HG03520 (cell line): Measurements from ENCODE around the gene EFNA2.
"Not testable (repeated sequence)": the region's sequence is repeated elsewhere in the genome, so short reads cannot be mapped to it uniquely, and the experiment has no call there.

Source experiments
- ATAC-seq: cut with Tn5 transposase; IDR thresholded peaks from one replicate; pipeline ENCODE4 v1.9.1; 2021; ENCODE audit warnings: mild to moderate bottlenecking, moderate library complexity; ENCODE audit not compliant: unreplicated experiment

EFNA2 gene

GRCh38 chr19:1285737-1286360 is at the start of gene EFNA2:
Gene EFNA2, plus strand, starts transcription at chr19:1285873. Its CDS starts 296 bp downstream, at chr19:1286169.
- no peak for ATAC-seq

- no peak for ATAC-seq
Measured at GRCh38 chr19:1236576-1236975, 49.1 kb upstream of the EFNA2 start.

DNA sequence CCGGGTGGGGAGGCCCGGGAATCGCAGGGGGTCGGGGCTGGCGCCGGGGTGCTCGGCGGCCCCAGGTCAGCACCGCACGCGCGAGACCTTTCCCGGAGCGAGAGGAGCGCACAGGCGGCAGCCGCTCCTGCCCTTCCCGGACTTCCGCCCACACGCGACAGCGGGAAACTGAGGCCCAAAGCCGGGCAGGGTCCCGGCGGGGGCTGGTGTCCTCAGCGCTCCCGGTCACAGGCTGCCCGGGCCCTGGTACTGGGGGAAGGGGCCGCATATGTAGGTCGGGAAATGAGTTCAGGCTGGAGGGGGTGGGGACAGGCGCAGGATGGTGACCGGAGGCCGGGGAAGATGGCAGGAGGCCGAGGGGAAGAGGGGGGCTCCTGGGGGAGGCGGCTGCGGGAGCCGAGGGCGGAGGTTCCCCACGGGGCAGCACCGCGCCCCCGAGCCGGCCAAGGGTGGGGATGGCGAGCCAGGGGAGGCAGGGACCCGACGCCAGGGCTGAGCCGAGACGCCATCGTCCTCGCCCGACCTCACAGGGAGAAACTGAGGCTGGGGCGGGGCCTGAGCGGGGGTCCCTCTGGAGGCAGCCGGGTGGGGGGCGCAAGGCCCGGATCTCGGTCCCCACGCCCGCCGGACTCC is 48.5 kb upstream of the EFNA2 start:
- ATAC-seq: no peak

DNA sequence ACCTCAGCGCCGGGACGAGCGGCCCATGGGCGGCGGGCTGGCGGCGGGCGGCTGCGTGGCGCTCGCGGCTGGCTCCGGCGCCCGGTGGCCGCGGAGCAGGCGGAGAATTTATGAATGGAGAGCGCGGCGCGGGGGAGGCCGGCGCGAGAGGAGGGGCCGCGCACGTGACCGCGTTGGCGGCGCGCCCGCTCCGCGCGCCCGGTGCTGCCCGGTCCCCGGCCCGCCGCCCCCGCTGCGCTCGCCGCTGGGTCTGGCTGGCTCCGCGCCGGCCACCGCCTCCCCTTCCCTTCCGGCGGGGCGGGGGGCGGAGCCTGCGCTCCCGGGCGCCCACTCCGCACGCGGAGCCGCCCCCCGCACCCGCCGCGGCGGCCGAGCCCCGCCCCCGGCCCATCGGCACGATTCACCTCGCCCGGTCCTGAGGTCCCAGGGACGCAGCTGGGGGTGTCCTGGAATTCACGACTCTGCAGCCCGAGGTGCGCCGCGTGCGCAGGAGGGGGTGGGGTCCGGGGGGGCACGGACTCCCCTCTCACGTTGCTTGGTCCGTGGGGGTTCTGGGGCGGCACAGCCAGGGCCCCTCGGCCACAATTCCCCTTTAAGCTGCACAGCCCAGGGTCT is 47.8 kb upstream of the EFNA2 start, which contains the start of gene CBARP:
Gene CBARP (minus strand): TSS at position 252 of the 615 bp plus-strand sequence. CDS start 1,905 bp downstream, outside the sequence.
- ATAC-seq: no peak

DNA sequence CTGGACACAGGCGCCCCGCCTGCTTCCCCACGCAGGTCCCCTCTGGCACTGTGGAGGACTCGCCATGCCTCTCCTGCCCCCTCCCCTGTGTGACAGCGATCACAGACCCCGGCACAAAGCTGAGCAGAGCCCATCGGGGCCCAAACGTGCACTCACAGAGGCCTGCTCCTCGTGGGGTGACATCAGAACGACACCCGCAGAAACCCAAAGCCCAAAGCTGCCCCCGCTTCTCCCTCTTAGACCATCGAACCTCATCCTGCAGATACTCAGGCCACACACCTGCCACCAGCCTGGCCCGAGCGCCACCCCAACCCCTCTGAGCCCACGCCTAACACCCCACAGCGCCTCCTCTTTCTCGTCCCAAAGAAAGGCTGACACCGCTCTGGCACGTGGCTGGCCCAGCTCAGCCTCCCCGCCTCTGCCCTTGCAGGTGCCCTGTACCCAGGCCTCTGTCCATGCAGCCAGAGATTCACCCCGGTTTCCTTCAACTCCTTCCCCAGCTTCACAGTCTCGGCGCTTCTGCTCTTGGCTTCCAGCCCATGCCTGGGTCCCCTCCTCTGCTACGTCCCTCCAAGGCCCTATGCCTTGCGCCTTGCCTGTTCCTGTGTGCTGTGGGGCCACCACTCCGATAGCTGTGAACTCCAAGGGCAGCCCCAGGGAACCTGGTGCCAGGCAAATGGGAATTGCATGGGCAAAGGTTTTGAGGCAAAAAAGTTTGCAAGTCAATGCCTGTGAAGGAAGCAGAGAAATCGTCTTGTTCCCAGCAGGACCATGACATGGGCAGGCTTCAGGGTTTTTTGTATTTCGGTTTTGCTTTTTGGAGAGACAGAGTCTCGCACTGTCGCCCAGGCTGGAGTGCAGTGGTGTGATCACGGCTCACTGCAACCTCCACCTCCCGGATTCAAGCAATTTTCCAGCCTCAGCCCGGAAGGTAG is 47.0 kb upstream of the EFNA2 start:
- ATAC-seq: no peak

DNA sequence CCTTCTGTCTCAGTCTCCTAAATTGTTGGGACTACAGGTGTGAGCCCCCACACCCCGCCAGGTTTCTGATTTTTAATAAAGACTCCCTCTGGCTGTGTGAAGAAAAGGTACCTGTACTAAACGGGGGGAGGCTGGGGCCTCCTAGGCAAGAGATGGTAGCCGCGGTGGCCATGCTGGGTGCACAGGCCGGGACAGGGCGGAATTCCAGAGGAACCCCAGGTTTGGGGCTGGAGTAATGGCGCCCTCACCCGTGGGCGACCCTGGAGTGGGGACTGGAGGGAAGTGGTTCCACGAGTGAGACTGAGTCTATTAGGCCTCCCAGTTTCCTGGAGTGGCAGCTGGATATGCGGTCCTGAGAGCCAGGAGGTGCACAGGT is 46.3 kb upstream of the EFNA2 start:
- no peak for ATAC-seq

GRCh38 chr19:1239796-1240737 is 45.6 kb upstream of the EFNA2 start:
- ATAC-seq: peak; percentile 38

GRCh38 chr19:1240925-1241324 is 44.7 kb upstream of the EFNA2 start:
- ATAC-seq: no peak

DNA sequence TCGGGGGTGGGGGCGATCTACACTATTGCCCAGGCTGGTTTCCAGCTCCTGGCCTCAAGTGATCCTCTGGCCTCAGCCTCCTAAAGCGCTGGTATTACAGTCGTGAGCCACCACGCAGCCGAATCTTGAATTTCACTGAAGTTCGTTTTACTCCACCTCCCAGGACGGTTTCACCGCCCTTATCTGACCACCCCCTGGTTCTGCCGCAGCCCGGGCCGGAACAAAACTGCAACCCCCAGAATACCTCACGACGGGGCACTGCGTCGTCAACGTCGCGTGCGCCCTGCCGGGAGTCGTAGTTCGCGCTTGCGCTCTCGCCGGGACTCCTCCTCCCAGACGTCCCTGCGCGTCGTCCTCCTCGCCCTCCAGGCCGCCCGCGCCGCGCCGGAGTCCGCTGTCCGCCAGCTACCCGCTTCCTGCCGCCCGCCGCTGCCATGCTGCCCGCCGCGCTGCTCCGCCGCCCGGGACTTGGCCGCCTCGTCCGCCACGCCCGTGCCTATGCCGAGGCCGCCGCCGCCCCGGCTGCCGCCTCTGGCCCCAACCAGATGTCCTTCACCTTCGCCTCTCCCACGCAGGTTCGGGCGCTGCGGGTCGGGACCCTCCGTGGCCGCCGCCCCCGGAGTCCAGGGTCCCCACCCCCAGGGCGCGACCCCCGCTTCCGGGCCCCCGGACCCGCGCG is 44.1 kb upstream of the EFNA2 start, which contains the start of gene ATP5F1D:
Gene ATP5F1D (plus strand): TSS at position 335 of the 679 bp plus-strand sequence. CDS start 100 bp downstream, at position 435.
- peak; percentile 38 for ATAC-seq

DNA sequence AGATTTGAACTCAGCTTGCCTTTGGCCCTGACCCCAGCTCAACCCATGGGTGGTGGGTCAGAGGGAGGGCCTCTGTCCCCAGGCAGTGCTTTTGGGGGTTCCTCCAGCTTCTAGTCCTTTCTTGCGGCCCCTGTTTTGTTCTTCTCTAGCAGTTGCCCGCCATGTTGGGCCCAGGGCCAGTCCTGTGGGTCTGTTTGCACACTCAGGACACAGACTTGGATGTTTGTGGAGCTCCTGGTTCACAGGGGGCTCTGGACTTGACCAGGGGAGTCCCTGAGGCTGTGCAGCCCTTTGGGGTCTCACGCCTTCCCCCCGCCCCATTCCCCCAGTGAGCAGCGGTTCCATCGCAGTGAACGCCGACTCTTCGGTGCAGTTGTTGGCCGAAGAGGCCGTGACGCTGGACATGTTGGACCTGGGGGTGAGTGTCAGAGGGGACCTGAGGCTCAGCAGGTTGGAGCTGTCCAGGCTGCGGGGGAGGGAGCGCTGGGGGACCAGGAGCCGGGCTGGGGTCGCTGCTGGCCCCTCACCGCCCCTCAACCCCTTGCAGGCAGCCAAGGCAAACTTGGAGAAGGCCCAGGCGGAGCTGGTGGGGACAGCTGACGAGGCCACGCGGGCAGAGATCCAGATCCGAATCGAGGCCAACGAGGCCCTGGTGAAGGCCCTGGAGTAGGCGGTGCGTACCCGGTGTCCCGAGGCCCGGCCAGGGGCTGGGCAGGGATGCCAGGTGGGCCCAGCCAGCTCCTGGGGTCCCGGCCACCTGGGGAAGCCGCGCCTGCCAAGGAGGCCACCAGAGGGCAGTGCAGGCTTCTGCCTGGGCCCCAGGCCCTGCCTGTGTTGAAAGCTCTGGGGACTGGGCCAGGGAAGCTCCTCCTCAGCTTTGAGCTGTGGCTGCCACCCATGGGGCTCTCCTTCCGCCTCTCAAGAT is 41.6 kb upstream of the EFNA2 start:
- no peak for ATAC-seq

DNA sequence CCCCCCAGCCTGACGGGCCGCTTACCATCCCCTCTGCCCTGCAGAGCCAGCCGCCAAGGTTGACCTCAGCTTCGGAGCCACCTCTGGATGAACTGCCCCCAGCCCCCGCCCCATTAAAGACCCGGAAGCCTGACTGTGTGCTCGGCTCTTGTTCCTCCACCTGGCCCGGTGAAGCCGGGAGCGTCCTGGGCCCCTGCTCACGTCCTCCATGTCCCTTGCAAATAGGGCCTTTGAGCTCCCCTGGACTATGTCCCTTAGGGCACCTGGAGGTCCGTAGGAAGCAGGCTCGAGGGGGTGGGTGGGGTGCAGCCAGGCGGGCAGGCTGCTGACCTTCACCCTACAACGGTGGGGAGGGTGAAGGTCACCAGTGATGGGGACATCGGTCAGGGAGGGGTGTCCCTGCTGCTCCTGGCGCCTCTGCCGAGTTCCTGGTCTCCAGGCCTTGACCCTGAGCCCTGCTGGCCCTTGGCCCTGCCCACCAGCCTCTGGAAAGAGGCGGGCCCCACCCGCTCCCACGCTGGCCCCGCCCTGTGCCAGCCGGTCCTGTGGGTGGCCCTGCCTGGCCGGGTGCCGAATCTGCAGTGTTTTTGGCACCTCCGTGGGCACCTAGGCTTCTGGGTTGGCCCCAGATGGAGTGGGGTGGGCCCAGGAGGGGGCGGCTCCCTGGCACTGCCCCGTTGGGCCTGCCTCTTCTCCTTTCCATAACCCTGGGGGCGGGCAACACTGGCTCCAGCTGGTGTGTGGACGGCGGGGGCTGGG is 40.8 kb upstream of the EFNA2 start:
- ATAC-seq: no peak

DNA sequence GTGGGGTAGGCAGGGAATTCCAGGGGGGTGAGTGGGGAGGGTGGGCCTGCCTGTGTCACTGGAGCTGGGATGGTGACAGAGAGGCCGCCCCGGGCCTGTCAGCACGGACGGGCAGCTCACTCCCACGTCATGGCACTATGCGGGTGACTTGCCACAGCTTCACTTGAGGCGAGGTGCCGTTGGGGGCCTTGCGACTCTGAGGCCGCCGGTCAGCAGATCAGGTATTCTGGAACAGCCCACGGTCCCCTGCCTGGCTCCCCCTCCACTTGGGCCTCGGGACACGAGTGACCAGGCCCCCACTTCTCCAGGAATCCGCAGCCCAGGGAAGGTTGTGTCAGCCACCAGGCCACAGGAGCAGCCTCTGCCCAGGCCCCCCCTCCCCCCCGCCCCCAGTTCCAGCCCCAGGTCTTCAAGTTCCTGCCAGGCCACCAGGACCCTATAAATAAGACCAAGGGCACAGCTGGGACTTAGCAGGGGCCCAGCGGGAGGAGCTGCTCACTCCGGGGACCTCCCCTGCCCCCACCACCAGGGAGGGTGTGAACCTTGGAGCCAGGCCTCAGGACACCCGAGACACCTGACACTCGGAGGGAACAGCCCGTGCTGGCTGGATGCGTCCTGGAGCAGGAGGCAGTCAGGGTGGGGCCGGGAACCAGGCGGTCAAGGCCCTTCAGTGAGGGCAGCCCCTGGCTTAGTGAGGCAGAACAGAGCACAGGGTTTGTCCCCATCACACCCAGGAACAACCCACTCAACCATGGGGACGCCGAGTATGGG is 40.0 kb upstream of the EFNA2 start:
- no peak for ATAC-seq

DNA sequence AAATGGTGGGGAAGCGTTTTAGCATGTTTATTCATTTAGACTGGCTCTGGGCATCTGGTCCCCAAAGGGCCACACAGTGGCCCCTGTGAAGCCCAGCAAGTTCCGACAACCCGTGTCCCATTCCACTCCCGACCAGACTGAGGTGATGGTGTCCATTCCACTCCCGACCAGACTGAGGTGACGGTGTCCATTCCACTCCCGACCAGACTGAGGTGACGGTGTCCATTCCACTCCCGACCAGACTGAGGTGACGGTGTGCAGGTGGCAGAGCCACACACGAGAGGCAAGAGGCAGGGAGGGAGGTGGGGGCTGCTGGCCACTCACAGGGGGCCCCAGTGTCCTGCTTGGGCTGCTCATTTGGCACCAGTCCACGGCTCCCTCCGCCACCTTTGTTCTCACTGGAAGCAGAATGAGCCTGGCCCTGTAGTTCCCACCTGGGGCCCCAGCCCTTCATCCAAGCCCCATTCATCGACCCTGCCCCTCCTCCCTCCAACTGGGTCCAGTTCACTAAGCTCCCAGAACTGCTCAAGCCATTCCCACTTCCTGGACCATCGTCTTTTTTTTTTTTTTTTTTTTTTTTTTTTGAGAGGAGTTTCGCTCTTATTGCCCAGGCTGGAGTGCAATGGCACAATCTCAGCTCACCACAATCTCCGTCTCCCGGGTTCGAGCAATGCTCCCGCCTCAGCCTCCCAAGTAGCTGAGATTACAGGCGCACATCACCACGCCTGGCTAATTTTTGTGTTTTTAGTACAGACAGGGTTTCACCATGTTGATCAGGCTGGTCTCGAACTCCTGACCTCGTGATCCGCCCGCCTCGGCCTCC is 39.2 kb upstream of the EFNA2 start:
- ATAC-seq: not testable (repeated sequence)

GRCh38 chr19:1247748-1248138 is 37.9 kb upstream of the EFNA2 start:
- no peak for ATAC-seq

DNA sequence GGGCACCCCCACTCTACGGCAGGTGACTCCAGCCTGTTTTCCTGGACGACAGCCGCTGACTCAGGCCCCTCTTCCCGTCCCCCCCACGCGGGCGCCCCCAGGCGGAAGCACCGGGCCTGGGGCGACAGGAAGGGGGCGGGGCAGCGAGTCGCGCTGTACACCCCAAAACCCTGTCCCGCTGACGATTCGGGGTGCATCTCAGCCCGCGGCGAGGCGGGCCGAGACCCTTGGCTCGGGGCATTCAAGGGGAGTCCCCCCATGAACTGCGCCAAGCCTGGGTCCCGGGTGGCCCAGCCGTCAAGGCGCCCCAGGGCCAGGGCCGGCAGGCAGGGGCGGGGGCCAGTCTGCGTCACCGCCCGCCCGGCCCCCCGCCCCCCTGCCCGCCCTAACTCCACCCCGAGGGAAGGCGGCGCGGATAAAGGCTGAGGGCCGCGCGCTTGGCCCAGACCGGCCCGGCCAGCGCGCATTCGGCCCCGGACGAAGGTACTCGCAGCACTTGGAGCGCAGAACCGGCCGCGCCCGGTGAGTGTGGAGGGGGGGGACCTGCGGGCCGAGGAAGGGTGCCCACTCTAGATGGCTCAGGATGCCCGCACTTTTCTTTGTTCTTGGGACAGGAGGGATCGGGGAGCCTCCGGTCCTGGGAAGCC is 37.4 kb upstream of the EFNA2 start, which contains the start of gene MIDN:
Gene MIDN (plus strand): TSS at position 445 of the 647 bp plus-strand sequence. CDS start 1,714 bp downstream, outside the sequence.
- peak; percentile 10 for ATAC-seq
